ENCODE measurements around the gene PAIP2B. TPM values are rescaled to one million over a fixed set of nuclear protein-coding genes. Genes with fewer than 3 reads are reported as not detected.

PAIP2B gene
- total and polyA plus RNA-seq, 2 of the 13 experiments (the other 11 are each of a cell fraction or from before 2014, with no cell fraction given), result 0.16 to 0.29 TPM

GRCh38 chr2:71243634-71244301 is 16.9 kb upstream of the PAIP2B start:
- in situ Hi-C loops (cut with HindIII; ENCODE audit: extremely low pct_ligation_motif_present, low pct_unique_long_range_greater_than_20kb) (no loop called here), intact Hi-C loops (cut with micrococcal nuclease; ENCODE audit: unreplicated experiment) (no loop called here)
- ATAC-seq (no peak), FAIRE-seq (no peak), DNase-seq (ENCODE audit: low spot score) (no peak)
- Histone ChIP-seq H3K9ac (ENCODE audit: insufficient read depth, low read depth, low read length) (no peak overlapping the region), H4K20me1 (ENCODE audit: insufficient read depth, low read length) (no peaks in the 10 kb centered on the region), H3K4me3 (replicated peaks in 1 of 3; ENCODE audit: insufficient read depth in 1 of 3, low read depth in 2 of 3, low read length in 3 of 3) (no peak overlapping the region), H3K27ac (ENCODE audit: extremely low read length, insufficient read depth, low read length) (no peak overlapping the region), H3K36me3 (replicated peaks in 1 of 2; ENCODE audit: control insufficient read depth in 1 of 2, insufficient read depth in 2 of 2, low read length in 2 of 2) (no peaks in the 10 kb centered on the region), H2AFZ (ENCODE audit: low read length) (no peak overlapping the region), H3K27me3 (ENCODE audit: control insufficient read depth in 1 of 2, insufficient read depth in 2 of 2, low read length in 2 of 2) (no peaks in the 10 kb centered on the region; a peak in 1 of 5 replicates), H3K4me2 (ENCODE audit: low read depth, low read length) (no peak overlapping the region), H3K4me1 (ENCODE audit: insufficient read depth, low read length) (no peaks in the 10 kb centered on the region), H3K79me2 (ENCODE audit: insufficient read depth, low read length) (no peaks in the 10 kb centered on the region), H3K9me3 (ENCODE audit: low read length) (no peaks in the 10 kb centered on the region)
- no TSS peak for BruUV-seq (replicated peaks)
- 0% methylated on average over 1 of the region's 1 CpG for WGBS (ENCODE audit: low lambda C conversion rate)
- ChIA-PET POLR2A (no interaction called here), CTCF (ENCODE audit: low intra/inter-chr PET ratio, low total read pairs) (no interaction called here)
- no peak for TF ChIP-seq ZNF354B (CRISPR knock-in tag; IDR thresholded peaks at IDR 0.05)
- no peak for TF ChIP-seq RARA (CRISPR knock-in tag; IDR thresholded peaks at IDR 0.05)
- TF ChIP-seq ZNF101 (CRISPR knock-in tag; IDR thresholded peaks at IDR 0.05; ENCODE audit: borderline replicate concordance, low read depth), result no peak
- TF ChIP-seq NR1H2 (CRISPR knock-in tag; IDR thresholded peaks at IDR 0.05; ENCODE audit: borderline replicate concordance, low read depth), result no peak
- TF ChIP-seq SOX5 (CRISPR knock-in tag; IDR thresholded peaks at IDR 0.05; ENCODE audit: borderline replicate concordance), result no peak
- no peak for TF ChIP-seq HMGA1 (CRISPR knock-in tag; conservative IDR thresholded peaks at IDR 0.05)
- no peak for TF ChIP-seq TP53 (CRISPR knock-in tag; conservative IDR thresholded peaks at IDR 0.05)
- no peak for TF ChIP-seq ZNF598 (CRISPR knock-in tag; IDR thresholded peaks at IDR 0.05; ENCODE audit: borderline replicate concordance)
- TF ChIP-seq NR3C1 (CRISPR knock-in tag; IDR thresholded peaks at IDR 0.05), result no peak
- TF ChIP-seq ZNF33A (CRISPR knock-in tag; IDR thresholded peaks at IDR 0.05; ENCODE audit: borderline replicate concordance), result no peak
- TF ChIP-seq ZNF652 (CRISPR knock-in tag; IDR thresholded peaks at IDR 0.05; ENCODE audit: borderline replicate concordance, low read depth), result no peak
- no peak for TF ChIP-seq ETV5 (CRISPR knock-in tag; IDR thresholded peaks at IDR 0.05; ENCODE audit: borderline replicate concordance)
